Measurements from ENCODE around the gene STAC3.
"Not testable (repeated sequence)": the region's sequence is repeated elsewhere in the genome, so short reads cannot be mapped to it uniquely, and the experiment has no call there.

STAC3 gene

DNA sequence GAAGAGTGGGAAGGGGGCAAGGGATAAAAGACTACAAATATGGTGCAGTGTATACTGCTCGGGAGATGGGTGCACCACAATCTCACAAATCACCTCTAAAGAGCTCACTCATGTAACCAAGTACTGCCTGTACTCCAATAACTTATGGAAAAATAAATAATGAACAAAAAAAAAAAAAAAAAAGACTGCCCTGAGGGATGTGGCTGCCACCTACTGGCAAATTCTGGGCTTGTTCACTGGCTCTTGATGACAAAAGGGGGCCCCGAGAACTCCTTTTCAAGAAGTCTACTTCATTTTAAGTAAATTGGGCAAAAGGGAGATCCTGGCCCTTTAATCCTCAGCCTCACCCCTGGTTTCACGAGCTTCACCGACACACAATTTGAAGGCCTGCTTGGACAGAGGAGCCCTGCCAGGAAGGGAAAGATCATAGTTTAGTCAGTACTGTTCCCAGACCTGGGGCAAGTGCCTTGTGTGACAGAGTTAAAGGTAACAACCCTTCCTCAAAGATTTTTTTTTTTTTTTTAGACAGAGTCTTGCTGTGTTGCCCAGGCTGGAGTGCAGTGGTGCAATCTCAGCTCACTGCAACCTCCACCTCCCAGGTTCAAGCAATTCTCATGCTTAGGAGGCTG is 26.1 kb upstream of the STAC3 start:
- TF ChIP-seq CTCF (IDR thresholded peaks at IDR 0.05; ENCODE audit: insufficient read depth, low read length, missing control alignments) = peak; percentile 20
- ChIA-PET CTCF (interaction anchor here (0.9 to 4.1 kb wide), 18 partner anchors 9 to 185 kb away, joined by 3 to 52 read pairs (median 6); partner anchors contain the start of gene INHBE), POLR2A (interaction anchor here (0.6 kb wide), 1 partner anchor 64 kb away, joined by 3 read pairs; no protein-coding TSS in a partner anchor)
- no peak for DNase-seq (ENCODE audit: low read depth, low spot score)
- H3K4me3 ChIP-seq (ENCODE audit: low read depth, low read length) = no peak overlapping the region

DNA sequence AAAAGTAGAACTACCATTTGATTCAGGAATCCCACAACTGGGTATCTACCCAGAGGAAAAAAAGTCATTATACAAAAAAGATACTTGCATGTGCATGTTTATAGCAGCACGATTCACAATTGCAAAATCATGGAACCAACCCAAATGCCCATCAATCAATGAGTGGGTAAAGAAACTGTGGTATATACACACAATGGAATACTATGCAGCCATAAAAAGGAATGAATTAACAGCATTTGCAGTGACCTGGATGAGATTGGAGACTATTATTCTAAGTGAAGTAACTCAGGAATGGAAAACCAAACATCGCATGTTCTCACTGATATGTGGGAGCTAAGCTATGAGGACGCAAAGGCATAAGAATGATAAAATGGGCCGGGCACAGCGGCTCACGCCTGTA is 25.2 kb upstream of the STAC3 start:
- CTCF ChIA-PET = interaction anchor here (1.1 to 4.1 kb wide), 10 partner anchors 8 to 182 kb away, joined by 3 to 52 read pairs (median 10); partner anchors contain the start of gene INHBE
- H3K4me3 ChIP-seq (ENCODE audit: low read depth, low read length); POLR2A ChIA-PET; DNase-seq (ENCODE audit: low read depth, low spot score): not testable (repeated sequence)

DNA sequence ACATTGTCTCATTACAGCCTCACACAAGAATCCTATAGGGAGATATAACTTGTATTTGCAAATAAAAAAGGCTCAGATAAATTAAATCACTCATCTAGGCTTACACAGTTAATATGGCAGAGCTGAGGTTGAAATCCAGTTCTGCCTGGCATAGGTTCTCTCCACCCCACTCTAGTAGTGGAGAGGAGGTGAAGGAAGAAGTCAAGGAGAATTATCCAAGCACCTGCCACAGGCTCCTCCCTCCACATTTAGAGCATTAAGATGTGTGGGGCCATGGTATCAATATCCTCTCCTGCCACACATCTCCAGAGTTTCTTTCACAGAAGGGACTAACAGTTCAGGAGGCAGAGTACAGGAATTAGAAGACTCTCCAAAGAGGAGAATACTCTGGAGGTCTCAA is 22.5 kb upstream of the STAC3 start:
- no peak overlapping the region for H3K4me3 ChIP-seq (ENCODE audit: low read depth, low read length)
- POLR2A ChIA-PET = no interaction called here
- no peak for TF ChIP-seq CTCF (IDR thresholded peaks at IDR 0.05; ENCODE audit: insufficient read depth, low read length, missing control alignments)
- DNase-seq (ENCODE audit: low read depth, low spot score) = no peak
- CTCF ChIA-PET = interaction anchor here (1.0 to 38.5 kb wide), 5 partner anchors 11 to 184 kb away, joined by 3 to 880 read pairs (median 8); partner anchors contain the start of genes GLI1 and INHBE

DNA sequence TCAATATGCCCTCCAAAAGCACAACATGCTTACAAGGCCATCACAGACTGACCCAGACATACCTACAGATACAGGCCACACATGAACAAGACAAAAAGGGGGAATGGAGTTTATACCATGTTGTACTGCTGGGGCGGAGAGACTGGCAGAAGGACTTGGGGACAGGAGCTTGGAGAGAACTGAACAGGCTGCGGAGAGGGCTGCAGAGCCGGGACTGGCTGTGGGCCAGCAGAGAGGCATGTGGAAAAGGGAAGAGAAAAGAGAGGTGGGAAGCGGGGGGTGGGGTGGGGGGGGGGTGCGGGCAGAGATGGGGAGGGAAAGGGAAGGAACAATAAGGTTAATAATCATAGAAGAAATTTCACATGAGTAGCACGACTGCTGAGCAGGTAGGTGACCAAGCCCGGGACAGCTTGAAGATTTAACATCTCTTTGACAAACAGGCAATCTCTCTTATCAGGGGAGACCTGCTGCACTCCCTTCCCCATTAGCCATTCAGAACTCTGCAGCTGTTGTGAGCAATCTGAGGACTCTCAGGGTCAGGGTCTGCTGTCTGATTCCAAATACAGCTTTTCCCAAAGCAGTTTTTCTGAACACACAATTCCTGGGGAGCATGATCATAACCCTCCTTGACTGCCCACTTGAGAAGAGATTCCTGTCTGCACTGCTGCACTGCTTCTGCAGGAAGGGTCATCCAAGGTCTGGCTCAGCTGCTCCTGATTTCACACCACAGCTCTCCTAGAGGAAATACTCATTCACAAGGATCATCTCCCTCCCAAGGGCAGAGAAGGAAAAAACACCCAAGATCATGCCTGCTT is 21.6 kb upstream of the STAC3 start:
- CTCF ChIA-PET = interaction anchor here (0.7 to 38.5 kb wide), 7 partner anchors 10 to 185 kb away, joined by 3 to 880 read pairs (median 5); partner anchors contain the start of genes GLI1 and INHBE
- H3K4me3 ChIP-seq (ENCODE audit: low read depth, low read length) = no peak overlapping the region
- POLR2A ChIA-PET = interaction anchor here (0.5 to 1.2 kb wide), 2 partner anchors 11 to 180 kb away, joined by 3 to 4 read pairs; no protein-coding TSS in a partner anchor

DNA sequence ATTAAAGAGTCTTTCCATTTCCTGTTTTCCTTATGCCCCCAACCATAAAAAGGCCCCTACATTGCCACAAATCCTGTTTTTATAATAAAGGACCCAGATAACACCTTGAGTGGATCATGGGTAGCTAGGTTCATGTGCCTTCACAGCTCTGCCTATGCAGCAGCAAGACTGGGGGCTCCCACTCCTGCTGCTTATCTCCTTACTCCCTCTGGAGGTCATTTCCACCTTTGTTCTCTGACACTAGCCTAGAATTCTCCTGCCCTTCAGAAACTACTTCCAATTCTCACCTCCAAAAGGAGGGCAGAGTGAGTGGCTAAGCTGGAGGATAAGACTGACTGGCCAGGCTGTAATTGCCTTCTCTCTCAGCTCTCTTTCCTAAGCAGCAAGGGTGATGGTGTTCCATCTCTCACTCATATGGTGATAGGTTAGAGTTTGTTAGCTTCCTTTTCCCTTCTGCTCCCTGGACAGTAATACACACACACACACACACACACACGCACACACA is 20.0 kb upstream of the STAC3 start:
- no peak for TF ChIP-seq CTCF (IDR thresholded peaks at IDR 0.05; ENCODE audit: insufficient read depth, low read length, missing control alignments)
- ChIA-PET POLR2A (no interaction called here), CTCF (interaction anchor here (0.6 to 38.5 kb wide), 5 partner anchors 11 to 186 kb away, joined by 3 to 880 read pairs (median 3); partner anchors contain the start of genes GLI1 and INHBE)
- H3K4me3 ChIP-seq (ENCODE audit: low read depth, low read length) = no peak overlapping the region
- no peak for DNase-seq (ENCODE audit: low read depth, low spot score)

More for the DNA sequence above, 21.6 kb upstream of the STAC3 start:
- DNase-seq (ENCODE audit: low read depth, low spot score) = no peak
- TF ChIP-seq CTCF (IDR thresholded peaks at IDR 0.05; ENCODE audit: insufficient read depth, low read length, missing control alignments) = no peak

- POLR2A ChIA-PET = interaction anchor here (0.6 kb wide), 1 partner anchor 50 kb away, joined by 3 read pairs; no protein-coding TSS in a partner anchor
- no peak overlapping the region for H3K4me3 ChIP-seq (ENCODE audit: low read depth, low read length)
- no peak for DNase-seq (ENCODE audit: low read depth, low spot score)
- CTCF ChIA-PET = interaction anchor here (1.5 to 38.5 kb wide), 4 partner anchors 8 to 189 kb away, joined by 5 to 880 read pairs (median 13); partner anchors contain the start of genes GLI1 and INHBE
- no peak for TF ChIP-seq CTCF (IDR thresholded peaks at IDR 0.05; ENCODE audit: insufficient read depth, low read length, missing control alignments)
Measured at GRCh38 chr12:57268264-57268663, 17.3 kb upstream of the STAC3 start.

Measured in AG04449 (cell line).